RWPE2 (cell line): ENCODE measurements around the gene ZNF592.

Experiments used
- ATAC-seq: fragments of 200-7000 bp; cut with Tn5 transposase; 3 replicates; pipeline ENCODE4 v1.9.1; 2021; ENCODE audit warnings: low read depth
- DNase-seq: peaks from one replicate; pipeline ENCODE4 v3.0.0-alpha.2; 2020; ENCODE audit warnings: low spot score
- H3K27ac ChIP-seq: fragments of 450-650 bp; 2 replicates; pipeline ENCODE4 v1.5.1; 2017; ENCODE audit warnings: mild to moderate bottlenecking; ENCODE audit not compliant: poor library complexity, severe bottlenecking
- H3K27me3 ChIP-seq: fragments of 250-450 bp; sonication (Bioruptor Pico); 2 replicates; pipeline ENCODE4 v1.5.1; 2021; ENCODE audit warnings: mild to moderate bottlenecking, moderate library complexity; ENCODE audit not compliant: insufficient read depth, poor library complexity, severe bottlenecking
- H3K36me3 ChIP-seq: fragments of 250-450 bp; sonication (Bioruptor Pico); 2 replicates; pipeline ENCODE4 v1.5.1; 2020; ENCODE audit warnings: low read depth, mild to moderate bottlenecking, moderate library complexity
- H3K4me1 ChIP-seq: fragments of 250-450 bp; sonication (Bioruptor Pico); 2 replicates; pipeline ENCODE4 v1.5.1; 2021; ENCODE audit warnings: mild to moderate bottlenecking, moderate library complexity; ENCODE audit not compliant: insufficient read depth, poor library complexity, severe bottlenecking
- H3K4me3 ChIP-seq: fragments of 250-450 bp; sonication (Bioruptor Pico); 2 replicates; pipeline ENCODE4 v1.5.1; 2021; ENCODE audit warnings: mild to moderate bottlenecking, moderate library complexity; ENCODE audit not compliant: severe bottlenecking
- H3K9me3 ChIP-seq: fragments of 250-450 bp; sonication (Bioruptor Pico); 2 replicates; pipeline ENCODE4 v1.5.1; 2021; ENCODE audit warnings: mild to moderate bottlenecking, moderate library complexity; ENCODE audit not compliant: severe bottlenecking
- CTCF ChIP-seq: fragments of 450-650 bp; IDR thresholded peaks from one replicate; pipeline ENCODE4 v1.5.1; 2017; ENCODE audit warnings: mild to moderate bottlenecking, moderate library complexity; ENCODE audit not compliant: poor library complexity, severe bottlenecking

Gene ZNF592

GRCh38 chr15:84833447-84834228, 85.2 kb downstream of the ZNF592 start:
- Histone ChIP-seq H3K4me1 (no peaks in the 10 kb centered on the region), H3K4me3 (no peak overlapping the region), H3K9me3 (no peaks in the 10 kb centered on the region), H3K27ac (no peak overlapping the region), H3K36me3 (no peaks in the 10 kb centered on the region), H3K27me3 (no peaks in the 10 kb centered on the region)
- DNase-seq (peak; percentile 60), ATAC-seq (peak; percentile 82)
- no peak for TF ChIP-seq CTCF

GRCh38 chr15:84834229-84834955, 86.0 kb downstream of the ZNF592 start:
- Histone ChIP-seq H3K27me3 (no peaks in the 10 kb centered on the region), H3K27ac (no peak overlapping the region), H3K4me1 (no peaks in the 10 kb centered on the region), H3K36me3 (no peaks in the 10 kb centered on the region), H3K9me3 (no peaks in the 10 kb centered on the region), H3K4me3 (no peak overlapping the region)
- no peak for TF ChIP-seq CTCF
- ATAC-seq, result no peak
- no peak for DNase-seq

GRCh38 chr15:84834969-84835368, 86.6 kb downstream of the ZNF592 start:
- Histone ChIP-seq H3K4me1 (no peaks in the 10 kb centered on the region), H3K36me3 (no peaks in the 10 kb centered on the region), H3K27ac (no peak overlapping the region), H3K27me3 (no peaks in the 10 kb centered on the region), H3K4me3 (no peak overlapping the region), H3K9me3 (no peaks in the 10 kb centered on the region)
- DNase-seq, result peak; percentile 58
- TF ChIP-seq CTCF, result no peak
- ATAC-seq, result no peak

GRCh38 chr15:84835661-84836337, 87.4 kb downstream of the ZNF592 start:
- H3K9me3 ChIP-seq, result no peaks in the 10 kb centered on the region
- no peak for ATAC-seq
- no peak overlapping the region for H3K4me3 ChIP-seq
- H3K4me1 ChIP-seq, result no peaks in the 10 kb centered on the region
- peak; percentile 41 for DNase-seq
- no peak for TF ChIP-seq CTCF
- H3K27me3 ChIP-seq, result no peaks in the 10 kb centered on the region
- H3K36me3 ChIP-seq, result no peaks in the 10 kb centered on the region
- H3K27ac ChIP-seq, result no peak overlapping the region
